ENCODE measurements around the gene ERVH48-1.

DNA sequence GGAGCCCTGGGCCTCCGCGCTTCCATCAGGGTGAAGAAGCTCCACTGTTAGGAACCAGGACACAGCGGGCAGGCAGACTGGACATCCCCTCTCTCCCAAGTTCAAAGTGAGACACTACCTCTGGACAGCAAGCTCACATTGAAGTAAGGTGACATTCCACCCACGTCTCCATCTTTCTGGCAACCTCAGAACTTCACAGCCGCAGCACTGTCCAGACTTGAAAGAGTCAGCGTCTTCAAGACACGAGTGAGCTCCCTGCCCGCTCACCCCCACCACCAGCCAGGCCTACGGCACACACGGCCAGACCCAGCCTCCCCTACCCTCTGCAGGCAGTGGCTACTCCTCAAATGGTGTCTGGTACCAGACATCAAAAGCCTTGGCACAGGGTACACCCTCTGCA lies 57.2 kb downstream of the ERVH48-1 start:
- TF ChIP-seq, protein P1, sequence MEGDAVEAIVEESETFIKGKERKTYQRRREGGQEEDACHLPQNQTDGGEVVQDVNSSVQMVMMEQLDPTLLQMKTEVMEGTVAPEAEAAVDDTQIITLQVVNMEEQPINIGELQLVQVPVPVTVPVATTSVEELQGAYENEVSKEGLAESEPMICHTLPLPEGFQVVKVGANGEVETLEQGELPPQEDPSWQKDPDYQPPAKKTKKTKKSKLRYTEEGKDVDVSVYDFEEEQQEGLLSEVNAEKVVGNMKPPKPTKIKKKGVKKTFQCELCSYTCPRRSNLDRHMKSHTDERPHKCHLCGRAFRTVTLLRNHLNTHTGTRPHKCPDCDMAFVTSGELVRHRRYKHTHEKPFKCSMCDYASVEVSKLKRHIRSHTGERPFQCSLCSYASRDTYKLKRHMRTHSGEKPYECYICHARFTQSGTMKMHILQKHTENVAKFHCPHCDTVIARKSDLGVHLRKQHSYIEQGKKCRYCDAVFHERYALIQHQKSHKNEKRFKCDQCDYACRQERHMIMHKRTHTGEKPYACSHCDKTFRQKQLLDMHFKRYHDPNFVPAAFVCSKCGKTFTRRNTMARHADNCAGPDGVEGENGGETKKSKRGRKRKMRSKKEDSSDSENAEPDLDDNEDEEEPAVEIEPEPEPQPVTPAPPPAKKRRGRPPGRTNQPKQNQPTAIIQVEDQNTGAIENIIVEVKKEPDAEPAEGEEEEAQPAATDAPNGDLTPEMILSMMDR (conservative IDR thresholded peaks at IDR 0.05), result no peak
- TF ChIP-seq EZH2 (IDR thresholded peaks at IDR 0.05; ENCODE audit: low read depth), result no peak
